K562 (cell line): Measurements from ENCODE around the gene DIPK1B. TPM values are rescaled to one million over a fixed set of nuclear protein-coding genes. Genes with fewer than 3 reads are reported as not detected.
A peak's percentile ranks its signal among the peaks of the same experiment; 100 is the strongest.

Source experiments
- CBX5 ChIP-seq: IDR thresholded peaks from 2 replicates; pipeline ENCODE4 v1.6.1; 2014; ENCODE audit warnings: low read depth, borderline replicate concordance
- CSDE1 ChIP-seq, 2 experiments: fragments of 450-650 bp; IDR thresholded peaks; 2 replicates each; pipeline ENCODE4 v1.6.1; 2016; ENCODE audit warnings: mild to moderate bottlenecking in 1 of 2
- HDAC8 ChIP-seq: fragments of 450-650 bp; IDR thresholded peaks from 2 replicates; pipeline ENCODE4 v1.6.1; 2016; ENCODE audit warnings: mild to moderate bottlenecking, missing genetic modification characterization, moderate library complexity, missing compliant biosample characterization
- HDGF ChIP-seq: fragments of 450-650 bp; IDR thresholded peaks from 2 replicates; pipeline ENCODE4 v1.6.1; 2016
- IRF2 ChIP-seq: sonication (generic); formaldehyde crosslinking; IDR thresholded peaks from 2 replicates; pipeline ENCODE4 v1.8.1; 2022; ENCODE audit warnings: mild to moderate bottlenecking, missing genetic modification reagents
- KDM4B ChIP-seq, 2 experiments: fragments of 450-650 bp in 1 of 2; sonication (generic) in 1 of 2; IDR thresholded peaks; 2 replicates each; pipeline ENCODE4 v1.6.1; 2016 to 2017; ENCODE audit warnings: borderline replicate concordance in 2 of 2, antibody characterized with exemption in 1 of 2, low read depth in 1 of 2, mild to moderate bottlenecking in 1 of 2
- KLF13 ChIP-seq: fragments of 450-650 bp; IDR thresholded peaks from 2 replicates; pipeline ENCODE4 v1.6.1; 2016; ENCODE audit warnings: missing genetic modification characterization, low read depth, mild to moderate bottlenecking, missing compliant biosample characterization, moderate library complexity, borderline replicate concordance
- L3MBTL2 ChIP-seq: fragments of 450-650 bp; IDR thresholded peaks from 2 replicates; pipeline ENCODE4 v1.6.1; 2016; ENCODE audit warnings: mild to moderate bottlenecking, moderate library complexity
- MTA3 ChIP-seq: fragments of 450-650 bp; formaldehyde crosslinking; IDR thresholded peaks from 2 replicates; pipeline ENCODE4 v1.6.1; 2017; ENCODE audit warnings: mild to moderate bottlenecking, borderline replicate concordance
- POLR2AphosphoS2 ChIP-seq: IDR thresholded peaks from 2 replicates; pipeline ENCODE4 v1.6.1; 2012; ENCODE audit warnings: low read length, improper control_type of control experiment
- ZNF318 ChIP-seq, 2 experiments: fragments of 450-650 bp; IDR thresholded peaks; 2 replicates each; pipeline ENCODE4 v1.6.1; 2016; ENCODE audit warnings: mild to moderate bottlenecking in 2 of 2, borderline replicate concordance in 1 of 2, low read depth in 1 of 2, moderate library complexity in 1 of 2
- polyA plus RNA-seq, 8 experiments: library from polyadenylated mRNA; depleted of rRNA in 4 of 8; stranded (reverse) in 5 of 8; unstranded in 3 of 8; fragments of >200 nt; fragmentation: Nextera tagmentation in 2 of 8; fragmentation: Illumina TruSeq in 1 of 8; extraction: Ambion mirVana in 2 of 8; extraction: Trizol in 1 of 8; gene quantifications; 2 replicates each; pipeline versions ENCODE4 v1.2.1 to v1.2.3, GENCODE V29; 2011 to 2014; ENCODE audit warnings: inconsistent platforms in 1 of 8, missing spikeins in 1 of 8
- total RNA-seq, 7 experiments: library from RNA; depleted of rRNA in 6 of 7; stranded (reverse); fragments of >200 nt in 6 of 7; fragmentation: Illumina TruSeq in 2 of 7; extraction: Trizol in 2 of 7; gene quantifications; 2 replicates each; pipeline versions ENCODE4 v1.2.1 to v1.2.3, GENCODE V29; 2011 to 2021; ENCODE audit warnings: low replicate concordance in 1 of 7
- TF ChIP-seq, protein P1 (sequence below): sonication (generic); formaldehyde crosslinking; IDR thresholded peaks from 2 replicates; pipeline ENCODE4 v1.8.0; 2022; ENCODE audit warnings: mild to moderate bottlenecking, low read depth, missing genetic modification reagents
- TF ChIP-seq, protein P2 (sequence below): fragments of 200-800 bp; sonication (Bioruptor generic); IDR thresholded peaks from 2 replicates; pipeline ENCODE4 v1.6.1; 2017; ENCODE audit warnings: missing genetic modification characterization, missing compliant biosample characterization
- TF ChIP-seq, protein P3 (sequence below), 2 experiments: IDR thresholded peaks; 2 replicates each; pipeline ENCODE4 v1.6.1; 2012; ENCODE audit warnings: improper control_type of control experiment in 2 of 2, low read depth in 2 of 2, low read length in 2 of 2, borderline replicate concordance in 1 of 2

DIPK1B gene
- total and polyA plus RNA-seq, 9 of the 15 experiments (the other 6 are each of a cell fraction or from before 2014, with no cell fraction given): 0.08 to 22.3 (median 5.9) TPM

- TF ChIP-seq ZNF318 (IDR thresholded peaks at IDR 0.05; ENCODE audit: borderline replicate concordance in 1 of 2, low read depth in 1 of 2) (no peak), KDM4B (IDR thresholded peaks at IDR 0.05; ENCODE audit: borderline replicate concordance in 2 of 2, low read depth in 1 of 2) (no peak), CBX5 (no peak), L3MBTL2 (0 out of 2 replicates have a peak, but pooled peaks have one; percentile 18), IRF2 (no peak), CSDE1 (IDR thresholded peaks at IDR 0.05) (no peak), HDGF (no peak), POLR2AphosphoS2 (no peak), MTA3 (0 out of 2 replicates have a peak, but pooled peaks have one; percentile 31), KLF13 (tag) (peak; percentile 32; the same call in 1 of the 2 replicates), HDAC8 (tag) (no peak)
- TF ChIP-seq, protein P1, sequence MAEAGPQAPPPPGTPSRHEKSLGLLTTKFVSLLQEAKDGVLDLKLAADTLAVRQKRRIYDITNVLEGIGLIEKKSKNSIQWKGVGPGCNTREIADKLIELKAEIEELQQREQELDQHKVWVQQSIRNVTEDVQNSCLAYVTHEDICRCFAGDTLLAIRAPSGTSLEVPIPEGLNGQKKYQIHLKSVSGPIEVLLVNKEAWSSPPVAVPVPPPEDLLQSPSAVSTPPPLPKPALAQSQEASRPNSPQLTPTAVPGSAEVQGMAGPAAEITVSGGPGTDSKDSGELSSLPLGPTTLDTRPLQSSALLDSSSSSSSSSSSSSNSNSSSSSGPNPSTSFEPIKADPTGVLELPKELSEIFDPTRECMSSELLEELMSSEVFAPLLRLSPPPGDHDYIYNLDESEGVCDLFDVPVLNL (CRISPR knock-in tag): no peak
- TF ChIP-seq, protein P2, sequence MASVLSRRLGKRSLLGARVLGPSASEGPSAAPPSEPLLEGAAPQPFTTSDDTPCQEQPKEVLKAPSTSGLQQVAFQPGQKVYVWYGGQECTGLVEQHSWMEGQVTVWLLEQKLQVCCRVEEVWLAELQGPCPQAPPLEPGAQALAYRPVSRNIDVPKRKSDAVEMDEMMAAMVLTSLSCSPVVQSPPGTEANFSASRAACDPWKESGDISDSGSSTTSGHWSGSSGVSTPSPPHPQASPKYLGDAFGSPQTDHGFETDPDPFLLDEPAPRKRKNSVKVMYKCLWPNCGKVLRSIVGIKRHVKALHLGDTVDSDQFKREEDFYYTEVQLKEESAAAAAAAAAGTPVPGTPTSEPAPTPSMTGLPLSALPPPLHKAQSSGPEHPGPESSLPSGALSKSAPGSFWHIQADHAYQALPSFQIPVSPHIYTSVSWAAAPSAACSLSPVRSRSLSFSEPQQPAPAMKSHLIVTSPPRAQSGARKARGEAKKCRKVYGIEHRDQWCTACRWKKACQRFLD (CRISPR knock-in tag): 0 out of 2 replicates have a peak, but pooled peaks have one; percentile 35
- TF ChIP-seq, protein P3, sequence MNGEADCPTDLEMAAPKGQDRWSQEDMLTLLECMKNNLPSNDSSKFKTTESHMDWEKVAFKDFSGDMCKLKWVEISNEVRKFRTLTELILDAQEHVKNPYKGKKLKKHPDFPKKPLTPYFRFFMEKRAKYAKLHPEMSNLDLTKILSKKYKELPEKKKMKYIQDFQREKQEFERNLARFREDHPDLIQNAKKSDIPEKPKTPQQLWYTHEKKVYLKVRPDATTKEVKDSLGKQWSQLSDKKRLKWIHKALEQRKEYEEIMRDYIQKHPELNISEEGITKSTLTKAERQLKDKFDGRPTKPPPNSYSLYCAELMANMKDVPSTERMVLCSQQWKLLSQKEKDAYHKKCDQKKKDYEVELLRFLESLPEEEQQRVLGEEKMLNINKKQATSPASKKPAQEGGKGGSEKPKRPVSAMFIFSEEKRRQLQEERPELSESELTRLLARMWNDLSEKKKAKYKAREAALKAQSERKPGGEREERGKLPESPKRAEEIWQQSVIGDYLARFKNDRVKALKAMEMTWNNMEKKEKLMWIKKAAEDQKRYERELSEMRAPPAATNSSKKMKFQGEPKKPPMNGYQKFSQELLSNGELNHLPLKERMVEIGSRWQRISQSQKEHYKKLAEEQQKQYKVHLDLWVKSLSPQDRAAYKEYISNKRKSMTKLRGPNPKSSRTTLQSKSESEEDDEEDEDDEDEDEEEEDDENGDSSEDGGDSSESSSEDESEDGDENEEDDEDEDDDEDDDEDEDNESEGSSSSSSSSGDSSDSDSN (IDR thresholded peaks at IDR 0.05; ENCODE audit: borderline replicate concordance in 1 of 2, low read depth in 2 of 2, low read length in 2 of 2): peak; percentile 29 to 85; a peak in 2 of 4 replicates
Observed at GRCh38 chr9:136665111-136665703, 47.2 kb upstream of the DIPK1B start (continued).
